B cell (primary cell): ENCODE data around the gene CDK6. TPM values are rescaled to one million over a fixed set of nuclear protein-coding genes. Genes with fewer than 3 reads are reported as not detected.

Experiments used
- ATAC-seq: fragments of 200-7000 bp; cut with Tn5 transposase; one replicate; pipeline ENCODE4 v1.10.0; 2021; ENCODE audit warnings: low read depth, mild to moderate bottlenecking, moderate number of reproducible peaks, moderate library complexity
- CTCF ChIA-PET: fragments of 350-600 bp; sonication (Branson Sonifier 250); formaldehyde crosslinking; loops from one replicate; lab custom pipeline; 2021; ENCODE audit warnings: antibody characterized with exemption, inconsistent platforms; lab: Charles Lee
- POLR2A ChIA-PET: fragments of 350-600 bp; sonication (Branson Sonifier 250); formaldehyde crosslinking; loops from one replicate; lab custom pipeline; 2021; ENCODE audit warnings: antibody characterized with exemption; lab: Charles Lee
- DNase-seq: peaks from one replicate; pipeline ENCODE4 v3.0.0; 2013
- H2AFZ ChIP-seq: 2 replicates; pipeline ENCODE4 v1.6.1; 2012; ENCODE audit warnings: mild to moderate bottlenecking, low read depth, low read length; ENCODE audit not compliant: insufficient read depth, poor library complexity, severe bottlenecking
- H3K27ac ChIP-seq, 2 donors: 1 replicate in 1 of 2; 2 replicates in 1 of 2; pipeline ENCODE4 v1.5.1; 2012 to 2013; ENCODE audit warnings: low read length in 2 of 2, mild to moderate bottlenecking in 2 of 2, moderate library complexity in 1 of 2
- H3K27me3 ChIP-seq, 4 experiments: fragments of 200-600 bp in 1 of 4; sonication (generic) in 1 of 4; replicated peaks in 1 of 4; 1 replicate in 2 of 4; 2 replicates in 2 of 4; pipeline versions ENCODE4 v1.6.1 to v1.7.0; 2013 to 2016; ENCODE audit warnings: low read length in 3 of 4, mild to moderate bottlenecking in 2 of 4, mixed read lengths in 1 of 4, moderate library complexity in 1 of 4; ENCODE audit not compliant: insufficient read depth in 4 of 4, control insufficient read depth in 3 of 4; ENCODE audit errors: control extremely low read depth in 1 of 4
- H3K36me3 ChIP-seq, 2 experiments: replicated peaks in 1 of 2; 1 replicate in 1 of 2; 2 replicates in 1 of 2; pipeline versions ENCODE4 v1.6.1 to v1.7.1; 2013; ENCODE audit warnings: low read length in 1 of 2; ENCODE audit not compliant: insufficient read depth in 2 of 2, control insufficient read depth in 1 of 2; ENCODE audit errors: control extremely low read depth in 1 of 2, extremely low read depth in 1 of 2
- H3K4me1 ChIP-seq, 2 donors: fragments of 200-600 bp in 1 of 2; sonication (generic) in 1 of 2; 1 replicate in 1 of 2; 2 replicates in 1 of 2; pipeline versions ENCODE4 v1.5.1 to v1.6.1; 2013 to 2017; ENCODE audit warnings: low read length in 2 of 2; ENCODE audit not compliant: control insufficient read depth in 2 of 2, insufficient read depth in 2 of 2
- H3K4me2 ChIP-seq: replicated peaks from 2 replicates; pipeline ENCODE3; 2012; ENCODE audit warnings: mild to moderate bottlenecking, low read depth, low read length; ENCODE audit not compliant: poor library complexity, severe bottlenecking
- H3K4me3 ChIP-seq, 5 experiments: fragments of 200-600 bp in 1 of 5; sonication (generic) in 1 of 5; 1 replicate in 3 of 5; 2 replicates in 2 of 5; pipeline versions ENCODE4 v1.5.1 to v1.7.0; 2011 to 2016; ENCODE audit warnings: low read length in 4 of 5, mild to moderate bottlenecking in 4 of 5, low read depth in 2 of 5, control low read depth in 1 of 5, moderate library complexity in 1 of 5; ENCODE audit not compliant: insufficient read depth in 1 of 5; ENCODE audit errors: control extremely low read depth in 1 of 5, extremely low read depth in 1 of 5
- H3K79me2 ChIP-seq: fragments of 200-600 bp; sonication (generic); one replicate; pipeline ENCODE4 v1.6.0; 2016; ENCODE audit warnings: low read length; ENCODE audit not compliant: control insufficient read depth, insufficient read depth
- H3K9ac ChIP-seq: fragments of 200-600 bp; sonication (generic); 2 replicates; pipeline ENCODE4 v1.6.1; 2017; ENCODE audit warnings: mild to moderate bottlenecking, low read length, moderate library complexity
- H3K9me3 ChIP-seq, 3 donors: one replicate each; pipeline versions ENCODE4 v1.6.1 to v1.7.1; 2013; ENCODE audit warnings: low read length in 2 of 3; ENCODE audit not compliant: control insufficient read depth in 2 of 3, insufficient read depth in 1 of 3; ENCODE audit errors: control extremely low read depth in 1 of 3
- H4K20me1 ChIP-seq: 2 replicates; pipeline ENCODE4 v1.6.0; 2012; ENCODE audit warnings: mild to moderate bottlenecking, low read length; ENCODE audit not compliant: insufficient read depth, control insufficient read depth, poor library complexity, severe bottlenecking
- H3K27ac Mint-ChIP-seq: one replicate; pipeline ENCODE4 v1.8.0; 2021; ENCODE audit warnings: mixed read lengths
- H3K27me3 Mint-ChIP-seq: one replicate; pipeline ENCODE4 v1.8.0; 2021; ENCODE audit warnings: mixed read lengths
- H3K4me1 Mint-ChIP-seq: one replicate; pipeline ENCODE4 v1.8.0; 2021; ENCODE audit warnings: mixed read lengths
- H3K4me3 Mint-ChIP-seq: one replicate; pipeline ENCODE4 v1.8.0; 2021; ENCODE audit warnings: mixed read lengths
- H3K9me3 Mint-ChIP-seq: one replicate; pipeline ENCODE4 v1.8.0; 2022; ENCODE audit warnings: mixed read lengths; ENCODE audit not compliant: insufficient read depth
- CTCF ChIP-seq: fragments of 200-600 bp; IDR thresholded peaks from one replicate; pipeline ENCODE4 v1.8.0; 2022; ENCODE audit warnings: antibody characterized with exemption, mild to moderate bottlenecking
- EZH2 ChIP-seq: IDR thresholded peaks from 2 replicates; pipeline ENCODE4 v1.6.1; 2012; ENCODE audit warnings: borderline replicate concordance, low read depth, mild to moderate bottlenecking, moderate library complexity, low read length; ENCODE audit not compliant: insufficient read depth, poor library complexity, severe bottlenecking
- WGBS: methylation state at CpG from one replicate; pipeline ENCODE4 v1.1.5; 2013; ENCODE audit warnings: missing lambda C conversion rate; ENCODE audit not compliant: insufficient coverage; 5-methylcytosine and 5-hydroxymethylcytosine counted together
- intact Hi-C: fragments of 100-400 bp; cut with micrococcal nuclease; formaldehyde crosslinking; loops from one replicate; pipeline ENCODE4 v1.10.0; 2022
- polyA plus RNA-seq: library from polyadenylated mRNA; depleted of rRNA; stranded (reverse); fragments of >200 nt; gene quantifications from 2 replicates; pipeline ENCODE4 v1.2.3, GENCODE V29; 2012
- total RNA-seq, 2 donors: library from RNA; stranded (reverse); fragments of 120-200 nt in 1 of 2; gene quantifications; 1 replicate in 1 of 2; 2 replicates in 1 of 2; pipeline versions ENCODE4 v1.2.3 to v1.2.4, GENCODE V29; 2013 to 2022

CDK6 gene
- total and polyA plus RNA-seq, 2 donors (not counting 1 experiment from before 2014, with no cell fraction given) = 3.0 to 14.6 TPM

- ATAC-seq (no peak), DNase-seq (no peak)
- Histone ChIP-seq H3K4me3 (no peak overlapping the region), H2AFZ (no peak overlapping the region), H3K79me2 (no peaks in the 10 kb centered on the region), H3K36me3 (no peaks in the 10 kb centered on the region), H3K4me2 (no peak overlapping the region), H4K20me1 (no peaks in the 10 kb centered on the region), H3K27ac (no peak overlapping the region), H3K4me1 (no peaks in the 10 kb centered on the region), H3K9ac (no peak overlapping the region), H3K9me3 (no peaks in the 10 kb centered on the region), H3K27me3 (no peaks in the 10 kb centered on the region)
- Mint-ChIP-seq H3K9me3 (no peaks in the 10 kb centered on the region), H3K27me3 (no peaks in the 10 kb centered on the region), H3K4me1 (no peaks in the 10 kb centered on the region), H3K4me3 (no peak overlapping the region), H3K27ac (no peak overlapping the region)
- TF ChIP-seq EZH2 (no peak), CTCF (no peak)
- ChIA-PET CTCF (no interaction called here), POLR2A (no interaction called here)
- WGBS = 100% methylated on average over 1 of the region's 4 CpGs
- intact Hi-C loops = no loop called here
Observed at GRCh38 chr7:92843781-92844180, 7.4 kb upstream of the CDK6 start.

GRCh38 chr7:92843034-92843760 is 6.8 kb upstream of the CDK6 start:
- Mint-ChIP-seq H3K27ac (no peak overlapping the region), H3K4me1 (no peaks in the 10 kb centered on the region), H3K4me3 (no peak overlapping the region), H3K27me3 (no peaks in the 10 kb centered on the region), H3K9me3 (no peaks in the 10 kb centered on the region)
- H2AFZ ChIP-seq = no peak overlapping the region
- CTCF ChIA-PET = no interaction called here
- H4K20me1 ChIP-seq = no peaks in the 10 kb centered on the region
- H3K27ac ChIP-seq = no peak overlapping the region
- H3K27me3 ChIP-seq = no peaks in the 10 kb centered on the region
- H3K4me1 ChIP-seq = no peaks in the 10 kb centered on the region
- no peak for ATAC-seq
- H3K36me3 ChIP-seq = no peaks in the 10 kb centered on the region
- POLR2A ChIA-PET = no interaction called here
- no peak overlapping the region for H3K9ac ChIP-seq
- no peak for TF ChIP-seq EZH2
- no peak for TF ChIP-seq CTCF
- H3K79me2 ChIP-seq = no peaks in the 10 kb centered on the region
- H3K4me2 ChIP-seq = no peak overlapping the region
- WGBS = 100% methylated on average over 1 of the region's 4 CpGs
- intact Hi-C loops = no loop called here
- no peaks in the 10 kb centered on the region for H3K9me3 ChIP-seq
- H3K4me3 ChIP-seq = no peak overlapping the region
- DNase-seq = no peak
